ENCODE results near the gene PLCL1. TPM values are rescaled to one million over a fixed set of nuclear protein-coding genes. Genes with fewer than 3 reads are reported as not detected.
A peak's percentile ranks its signal among the peaks of the same experiment; 100 is the strongest.

PLCL1 gene
- total and polyA plus RNA-seq, 2 experiments from 2014 or later, result 0.80 to 2.3 TPM

DNA sequence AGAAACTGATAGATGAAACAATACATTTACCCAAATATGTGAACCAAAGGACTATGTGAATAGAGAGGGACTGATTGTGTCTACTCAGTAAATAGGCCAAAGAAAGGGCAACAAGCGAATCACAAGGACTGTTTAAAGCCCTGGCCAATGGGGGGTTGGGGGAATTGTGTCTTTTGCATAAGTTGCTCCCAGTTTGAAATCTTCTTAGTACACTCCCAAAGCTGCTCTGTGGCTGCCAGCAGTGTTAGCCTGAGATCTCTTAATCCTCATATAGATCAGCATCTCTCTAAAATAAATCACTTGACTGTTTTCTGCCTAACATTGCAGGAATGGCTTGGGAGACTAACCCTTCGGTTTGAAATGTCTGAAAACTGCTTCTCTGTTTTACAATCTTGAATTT lies 236.4 kb downstream of the PLCL1 start:
- no peaks in the 10 kb centered on the region for H3K27me3 ChIP-seq (replicated peaks; ENCODE audit: insufficient read depth)
- H3K4me1 ChIP-seq (ENCODE audit: insufficient read depth), result peaks cover 12% of the 10 kb centered on the region
- no peak overlapping the region for H2AFZ ChIP-seq
- H3K36me3 ChIP-seq (ENCODE audit: low read depth), result no peaks in the 10 kb centered on the region
- no peaks in the 10 kb centered on the region for H4K20me1 ChIP-seq (ENCODE audit: insufficient read depth)
- in situ Hi-C loops (cut with MboI), result no loop called here
- WGBS, 2 experiments (ENCODE audit: low coverage in 1 of 2, low lambda C conversion rate in 2 of 2, missing lambda C conversion rate in 2 of 2), result 75 to 90% methylated on average over 2 of the region's 2 CpGs
- no peak overlapping the region for H3K4me3 ChIP-seq
- H3F3A ChIP-seq (ENCODE audit: insufficient read depth), result 0 out of 2 replicates have a peak, but pooled peaks cover 7% of the 10 kb centered on the region
- H3K9ac ChIP-seq, result no peak overlapping the region
- H3K79me2 ChIP-seq (ENCODE audit: insufficient read depth), result no peaks in the 10 kb centered on the region
- no peak for DNase-seq
- no peaks in the 10 kb centered on the region for H3K9me3 ChIP-seq (ENCODE audit: low read depth)
- TF ChIP-seq EZH2phosphoT487 (IDR thresholded peaks at IDR 0.05; ENCODE audit: insufficient read depth, low read depth) (no peak), EZH2 (IDR thresholded peaks at IDR 0.05; ENCODE audit: insufficient read depth, poor library complexity, severe bottlenecking) (no peak)
- H3K9me2 ChIP-seq (ENCODE audit: insufficient read depth), result no peaks in the 10 kb centered on the region
- H3K4me2 ChIP-seq (ENCODE audit: unreplicated experiment), result no peak overlapping the region
- H3K27ac ChIP-seq, result no peak overlapping the region

DNA sequence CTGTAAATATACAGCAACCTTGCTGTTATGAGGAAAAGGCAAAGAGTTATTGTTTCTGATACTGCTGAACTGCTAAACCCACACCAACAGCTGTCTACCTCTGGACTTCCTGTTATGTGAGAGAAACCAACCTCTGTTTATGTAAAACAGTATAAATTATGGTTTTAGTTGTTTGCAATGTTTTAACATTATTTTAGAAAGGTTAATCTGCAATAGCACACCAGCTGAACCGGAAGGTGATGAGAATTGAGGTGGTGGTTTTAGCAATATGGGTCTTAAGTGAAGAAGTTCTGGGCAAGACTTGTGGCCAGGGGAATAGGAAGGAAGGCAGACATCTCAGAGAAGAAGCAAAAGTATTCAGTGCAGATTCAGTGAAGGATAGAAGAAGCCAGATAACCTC lies 237.8 kb downstream of the PLCL1 start:
- H3F3A ChIP-seq (ENCODE audit: insufficient read depth), result 0 out of 2 replicates have a peak, but pooled peaks cover 7% of the 10 kb centered on the region
- no peak for DNase-seq
- WGBS, 2 experiments (ENCODE audit: low coverage in 1 of 2, low lambda C conversion rate in 2 of 2, missing lambda C conversion rate in 2 of 2), result 0% methylated on average over 1 of the region's 1 CpG
- H3K4me3 ChIP-seq, result no peak overlapping the region
- no peak overlapping the region for H3K9ac ChIP-seq
- H3K27me3 ChIP-seq (replicated peaks; ENCODE audit: insufficient read depth), result no peaks in the 10 kb centered on the region
- H3K4me2 ChIP-seq (ENCODE audit: unreplicated experiment), result no peak overlapping the region
- in situ Hi-C loops (cut with MboI), result no loop called here
- no peaks in the 10 kb centered on the region for H3K9me2 ChIP-seq (ENCODE audit: insufficient read depth)
- no peaks in the 10 kb centered on the region for H3K79me2 ChIP-seq (ENCODE audit: insufficient read depth)
- TF ChIP-seq EZH2phosphoT487 (IDR thresholded peaks at IDR 0.05; ENCODE audit: insufficient read depth, low read depth) (no peak), EZH2 (IDR thresholded peaks at IDR 0.05; ENCODE audit: insufficient read depth, poor library complexity, severe bottlenecking) (no peak)
- no peaks in the 10 kb centered on the region for H4K20me1 ChIP-seq (ENCODE audit: insufficient read depth)
- H2AFZ ChIP-seq, result no peak overlapping the region
- H3K4me1 ChIP-seq (ENCODE audit: insufficient read depth), result peaks cover 12% of the 10 kb centered on the region
- no peaks in the 10 kb centered on the region for H3K9me3 ChIP-seq (ENCODE audit: low read depth)
- no peaks in the 10 kb centered on the region for H3K36me3 ChIP-seq (ENCODE audit: low read depth)
- H3K27ac ChIP-seq, result no peak overlapping the region

- in situ Hi-C loops (cut with MboI), result no loop called here
- 17 to 23% methylated on average over 2 of the region's 2 CpGs for WGBS, 2 experiments (ENCODE audit: low coverage in 1 of 2, low lambda C conversion rate in 2 of 2, missing lambda C conversion rate in 2 of 2)
- no peaks in the 10 kb centered on the region for H4K20me1 ChIP-seq (ENCODE audit: insufficient read depth)
- no peaks in the 10 kb centered on the region for H3K9me3 ChIP-seq (ENCODE audit: low read depth)
- H3K4me2 ChIP-seq (ENCODE audit: unreplicated experiment), result peak overlapping the region; percentile 14
- H3K27me3 ChIP-seq (replicated peaks; ENCODE audit: insufficient read depth), result no peaks in the 10 kb centered on the region
- no peaks in the 10 kb centered on the region for H3K9me2 ChIP-seq (ENCODE audit: insufficient read depth)
- no peaks in the 10 kb centered on the region for H3K79me2 ChIP-seq (ENCODE audit: insufficient read depth)
- no peak overlapping the region for H3K27ac ChIP-seq
- no peak overlapping the region for H3K9ac ChIP-seq
- peak; percentile 58 for DNase-seq
- peaks cover 12% of the 10 kb centered on the region for H3K4me1 ChIP-seq (ENCODE audit: insufficient read depth)
- TF ChIP-seq EZH2phosphoT487 (IDR thresholded peaks at IDR 0.05; ENCODE audit: insufficient read depth, low read depth) (no peak), EZH2 (IDR thresholded peaks at IDR 0.05; ENCODE audit: insufficient read depth, poor library complexity, severe bottlenecking) (no peak)
- no peaks in the 10 kb centered on the region for H3K36me3 ChIP-seq (ENCODE audit: low read depth)
- H3F3A ChIP-seq (ENCODE audit: insufficient read depth), result 0 out of 2 replicates have a peak, but pooled peaks cover 7% of the 10 kb centered on the region
- H3K4me3 ChIP-seq, result no peak overlapping the region
- no peak overlapping the region for H2AFZ ChIP-seq
Measured at GRCh38 chr2:198044777-198045176, 240.4 kb downstream of the PLCL1 start.

- H3K27me3 ChIP-seq (replicated peaks; ENCODE audit: insufficient read depth), result no peaks in the 10 kb centered on the region
- no peak overlapping the region for H3K27ac ChIP-seq
- TF ChIP-seq EZH2 (IDR thresholded peaks at IDR 0.05; ENCODE audit: insufficient read depth, poor library complexity, severe bottlenecking), result no peak
- no peak for TF ChIP-seq EZH2phosphoT487 (IDR thresholded peaks at IDR 0.05; ENCODE audit: insufficient read depth, low read depth)
- peaks cover 12% of the 10 kb centered on the region for H3K4me1 ChIP-seq (ENCODE audit: insufficient read depth)
- no peaks in the 10 kb centered on the region for H3K79me2 ChIP-seq (ENCODE audit: insufficient read depth)
- H3K36me3 ChIP-seq (ENCODE audit: low read depth), result no peaks in the 10 kb centered on the region
- no peak overlapping the region for H3K9ac ChIP-seq
- no peak overlapping the region for H3K4me3 ChIP-seq
- H3F3A ChIP-seq (ENCODE audit: insufficient read depth), result 0 out of 2 replicates have a peak, but pooled peaks cover 7% of the 10 kb centered on the region
- in situ Hi-C loops (cut with MboI), result no loop called here
- H2AFZ ChIP-seq, result no peak overlapping the region
- peak overlapping the region; percentile 14 for H3K4me2 ChIP-seq (ENCODE audit: unreplicated experiment)
- H4K20me1 ChIP-seq (ENCODE audit: insufficient read depth), result no peaks in the 10 kb centered on the region
- no peaks in the 10 kb centered on the region for H3K9me3 ChIP-seq (ENCODE audit: low read depth)
- H3K9me2 ChIP-seq (ENCODE audit: insufficient read depth), result no peaks in the 10 kb centered on the region
- peak; percentile 7 for DNase-seq
Measured at GRCh38 chr2:198045227-198045626, 240.8 kb downstream of the PLCL1 start.

DNA sequence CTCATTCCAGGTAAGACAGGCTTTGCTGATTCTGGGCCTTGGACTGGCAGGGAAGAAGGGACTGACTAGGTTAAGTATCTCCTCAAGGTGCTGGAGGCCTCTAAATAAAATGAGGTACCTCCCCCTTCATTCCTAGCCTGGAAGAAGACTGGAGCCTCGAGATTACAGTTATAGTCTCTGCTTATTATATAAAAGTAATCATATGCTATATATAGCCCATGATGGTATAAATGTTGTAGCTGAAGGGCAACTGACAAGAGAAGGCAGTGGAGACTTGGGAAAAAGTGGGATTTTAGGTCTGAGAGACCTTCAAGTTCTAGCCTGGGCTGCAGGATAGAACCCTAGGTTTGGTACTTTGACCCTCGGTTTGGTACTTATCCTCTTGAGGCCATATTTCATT lies 248.3 kb downstream of the PLCL1 start:
- H2AFZ ChIP-seq, result no peak overlapping the region
- H3K4me3 ChIP-seq, result no peak overlapping the region
- no peak overlapping the region for H3K4me2 ChIP-seq (ENCODE audit: unreplicated experiment)
- no peaks in the 10 kb centered on the region for H3K4me1 ChIP-seq (ENCODE audit: insufficient read depth)
- H3K36me3 ChIP-seq (ENCODE audit: low read depth), result no peaks in the 10 kb centered on the region
- no peaks in the 10 kb centered on the region for H3F3A ChIP-seq (ENCODE audit: insufficient read depth)
- H3K27ac ChIP-seq, result no peak overlapping the region
- H4K20me1 ChIP-seq (ENCODE audit: insufficient read depth), result no peaks in the 10 kb centered on the region
- TF ChIP-seq EZH2 (IDR thresholded peaks at IDR 0.05; ENCODE audit: insufficient read depth, poor library complexity, severe bottlenecking) (no peak), EZH2phosphoT487 (IDR thresholded peaks at IDR 0.05; ENCODE audit: insufficient read depth, low read depth) (no peak)
- no peak overlapping the region for H3K9ac ChIP-seq
- H3K9me2 ChIP-seq (ENCODE audit: insufficient read depth), result no peaks in the 10 kb centered on the region
- H3K27me3 ChIP-seq (replicated peaks; ENCODE audit: insufficient read depth), result no peaks in the 10 kb centered on the region
- no peaks in the 10 kb centered on the region for H3K9me3 ChIP-seq (ENCODE audit: low read depth)
- no peaks in the 10 kb centered on the region for H3K79me2 ChIP-seq (ENCODE audit: insufficient read depth)
- in situ Hi-C loops (cut with MboI), result no loop called here
- 86 to 87% methylated on average over 2 of the region's 2 CpGs for WGBS, 2 experiments (ENCODE audit: low coverage in 1 of 2, low lambda C conversion rate in 2 of 2, missing lambda C conversion rate in 2 of 2)
- no peak for DNase-seq

All from GM23248 (cell line).